Amniotic stem cell (primary cell): Measurements from ENCODE around the gene IFT80.

Source experiments
- DNase-seq: peaks from one replicate; lab custom pipeline; 2025; lab: John Stamatoyannopoulos, UW

Gene IFT80

DNA sequence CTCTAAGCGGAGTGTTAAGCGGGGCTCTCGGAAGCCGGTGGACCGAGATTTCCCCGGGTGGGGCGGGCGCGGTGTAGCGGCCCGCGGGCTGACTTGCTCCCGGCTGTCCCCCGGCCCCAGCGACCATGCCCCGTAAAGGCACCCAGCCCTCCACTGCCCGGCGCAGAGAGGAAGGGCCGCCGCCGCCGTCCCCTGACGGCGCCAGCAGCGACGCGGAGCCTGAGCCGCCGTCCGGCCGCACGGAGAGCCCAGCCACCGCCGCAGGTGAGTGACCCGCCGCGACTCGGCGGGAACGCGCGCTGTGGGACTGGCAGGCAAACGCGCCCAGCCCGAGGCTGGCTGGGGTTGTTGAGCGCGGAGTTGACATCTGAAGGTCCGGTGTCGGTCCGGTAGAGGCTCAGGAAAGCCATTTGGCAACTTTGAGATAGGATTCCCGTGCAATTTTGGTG lies 1.7 kb upstream of the IFT80 start:
- no peak for DNase-seq

DNA sequence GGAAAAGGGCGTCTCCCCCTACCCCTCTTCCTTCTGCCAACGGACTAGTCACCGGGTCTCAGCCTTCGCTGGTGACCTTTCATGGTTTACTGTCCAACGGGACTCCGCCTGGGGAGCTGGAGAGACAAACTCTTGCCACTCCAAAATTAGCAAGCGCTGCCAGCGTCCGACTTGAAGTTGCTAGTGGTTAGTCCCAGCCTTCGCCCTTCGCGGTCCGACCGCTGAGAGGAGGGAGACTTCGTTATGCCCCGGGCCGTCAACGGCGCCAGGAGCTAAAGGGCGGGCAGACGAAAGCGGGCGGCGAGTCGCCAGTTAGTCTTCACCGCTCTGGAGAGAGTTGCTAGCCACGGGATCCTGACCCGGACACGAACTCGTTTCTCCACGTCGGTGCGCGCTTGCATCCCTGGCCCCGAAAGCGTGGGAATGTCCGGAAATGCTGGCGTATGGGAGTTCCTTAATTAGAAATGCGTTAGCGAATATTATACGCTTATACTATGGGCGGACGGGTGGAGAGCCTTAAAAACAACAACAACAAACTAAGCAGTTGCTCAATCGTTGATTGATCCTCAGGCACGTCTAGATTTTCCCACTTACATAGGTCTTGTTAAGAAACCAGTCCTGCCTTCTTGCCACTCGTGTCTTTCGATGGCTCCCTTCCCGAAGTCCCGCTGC lies 1.1 kb upstream of the IFT80 start:
- DNase-seq, result no peak

- no peak for DNase-seq
Measured at GRCh38 chr3:160398820-160399124, 253 bp downstream of the IFT80 start.

DNA sequence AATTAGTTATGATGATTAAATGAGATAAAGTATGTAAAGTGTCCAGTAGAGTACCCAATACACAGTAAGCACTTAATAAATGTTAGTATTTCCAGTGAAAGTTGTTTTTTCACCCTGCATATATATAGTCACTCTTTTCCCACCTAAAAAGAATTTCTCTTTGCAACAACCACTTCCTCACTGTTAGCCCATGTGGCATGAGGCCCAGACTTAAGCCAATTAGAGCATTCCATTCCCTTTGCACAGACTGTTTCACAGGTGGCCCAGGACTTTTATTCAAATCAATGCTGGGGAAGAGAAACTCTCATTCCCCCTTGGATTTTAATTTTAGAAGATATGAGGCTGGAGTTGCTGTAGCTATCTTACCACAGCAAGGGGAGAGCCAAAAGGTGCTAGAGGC lies 3.7 kb downstream of the IFT80 start:
- no peak for DNase-seq

DNA sequence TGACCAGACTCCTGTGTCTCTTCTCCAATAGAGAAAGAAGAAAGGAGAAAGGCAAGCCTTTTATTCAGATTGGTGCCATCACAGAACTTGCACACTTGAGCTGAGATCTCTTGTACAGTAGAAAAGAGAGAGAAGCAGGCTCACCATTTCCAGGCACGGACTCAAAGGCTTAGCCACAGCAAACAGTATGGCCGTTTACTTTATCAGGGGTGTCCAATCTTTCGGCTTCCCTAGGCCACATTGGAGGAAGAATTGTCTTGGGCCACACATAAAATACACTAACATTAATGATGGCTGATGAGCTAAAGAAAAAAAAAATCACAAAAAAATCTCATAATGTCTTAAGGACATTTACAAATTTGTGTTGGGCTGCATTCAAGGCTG lies 5.0 kb downstream of the IFT80 start:
- DNase-seq, result no peak

GRCh38 chr3:160393346-160394008 lies 5.5 kb downstream of the IFT80 start:
- no peak for DNase-seq

- DNase-seq, result no peak
Measured at GRCh38 chr3:160392798-160393197, 6.2 kb downstream of the IFT80 start.

GRCh38 chr3:160390565-160391138 lies 8.4 kb downstream of the IFT80 start:
- DNase-seq, result no peak

DNA sequence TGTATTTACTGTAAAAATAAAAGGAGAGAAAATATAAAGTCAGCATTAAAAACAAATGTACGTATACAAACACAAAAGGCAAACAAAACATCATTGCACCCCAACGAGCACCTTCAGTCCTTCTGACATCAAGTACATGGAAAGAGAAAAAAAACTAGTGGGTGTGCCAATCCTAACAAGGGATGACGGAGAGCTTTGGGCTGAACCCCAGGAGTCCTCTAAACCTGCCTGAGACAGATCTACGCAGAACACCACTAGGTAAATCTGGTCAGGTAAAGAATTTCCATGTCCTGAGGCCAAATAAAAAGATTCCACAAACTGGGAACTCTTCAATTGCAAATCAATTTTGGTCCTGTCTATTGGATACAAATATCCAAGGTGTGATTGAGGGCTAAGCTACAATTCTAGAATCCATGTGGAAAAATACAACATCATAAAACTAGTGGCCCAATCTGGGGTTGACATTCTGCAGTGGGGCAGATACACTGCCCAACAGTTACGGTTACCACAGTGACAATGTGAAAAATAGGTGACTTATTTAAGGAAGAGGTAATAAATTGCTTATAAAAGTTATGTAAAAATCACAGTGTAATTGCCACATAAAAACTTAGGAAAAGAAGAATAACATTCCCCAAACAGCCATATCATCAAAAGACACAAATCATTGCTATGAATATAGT lies 14.2 kb downstream of the IFT80 start:
- no peak for DNase-seq

GRCh38 chr3:160381470-160381869 lies 17.6 kb downstream of the IFT80 start:
- no peak for DNase-seq

- no peak for DNase-seq
Measured at GRCh38 chr3:160379628-160380214, 19.3 kb downstream of the IFT80 start.

DNA sequence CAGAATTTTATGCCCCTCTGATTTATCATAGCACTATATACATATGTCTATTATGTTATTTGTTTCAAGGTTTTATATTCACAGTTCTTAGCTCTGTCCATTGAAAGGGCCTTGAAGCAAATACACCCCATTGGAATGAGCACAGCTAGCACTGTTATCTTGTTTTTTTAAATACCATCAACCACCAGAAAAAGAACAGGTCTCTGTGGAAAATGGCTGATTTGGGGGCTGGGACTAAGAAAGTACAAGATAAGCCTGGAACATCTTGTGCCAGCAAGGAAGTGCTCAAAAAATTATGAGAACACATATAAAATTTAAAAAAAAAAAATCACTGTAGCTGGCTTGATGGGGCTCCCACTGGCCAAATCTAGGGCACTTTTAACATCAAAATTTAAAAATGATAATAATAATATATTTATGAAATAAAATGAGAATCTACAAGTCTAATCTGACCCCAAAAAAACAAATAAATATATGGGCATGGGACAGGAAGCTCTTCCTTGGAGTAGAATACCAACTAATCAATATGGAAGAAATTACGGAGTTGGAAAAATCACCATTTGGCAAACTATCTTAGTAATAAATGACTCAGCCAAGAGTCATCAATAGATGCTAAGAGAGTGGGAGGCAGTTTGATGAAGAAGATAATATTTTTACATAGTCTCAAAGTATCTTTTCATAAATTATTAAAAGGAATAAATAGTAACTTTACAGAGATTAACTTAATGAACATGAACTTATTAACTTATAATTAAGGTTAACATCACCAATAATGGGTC lies 20.5 kb downstream of the IFT80 start:
- no peak for DNase-seq

DNA sequence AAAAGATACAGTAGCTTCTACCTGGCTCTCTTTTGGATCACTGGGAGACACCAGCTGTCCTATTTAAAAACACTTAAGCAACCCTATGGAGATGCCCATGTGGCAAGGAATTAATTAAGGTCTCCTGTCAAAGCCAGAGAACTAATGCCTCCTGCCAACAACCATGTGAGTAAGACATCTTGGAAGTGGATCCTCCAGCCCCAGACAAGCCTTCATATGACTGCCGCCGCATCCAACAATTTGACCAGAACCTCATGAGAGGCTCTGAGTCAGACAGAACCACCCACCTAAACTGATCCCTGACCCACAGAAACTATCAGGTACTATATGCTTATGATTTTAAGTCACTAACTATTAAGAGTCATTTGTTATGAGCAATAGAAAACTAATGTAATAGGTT lies 22.3 kb downstream of the IFT80 start:
- no peak for DNase-seq

GRCh38 chr3:160374925-160375324 lies 24.1 kb downstream of the IFT80 start:
- no peak for DNase-seq

DNA sequence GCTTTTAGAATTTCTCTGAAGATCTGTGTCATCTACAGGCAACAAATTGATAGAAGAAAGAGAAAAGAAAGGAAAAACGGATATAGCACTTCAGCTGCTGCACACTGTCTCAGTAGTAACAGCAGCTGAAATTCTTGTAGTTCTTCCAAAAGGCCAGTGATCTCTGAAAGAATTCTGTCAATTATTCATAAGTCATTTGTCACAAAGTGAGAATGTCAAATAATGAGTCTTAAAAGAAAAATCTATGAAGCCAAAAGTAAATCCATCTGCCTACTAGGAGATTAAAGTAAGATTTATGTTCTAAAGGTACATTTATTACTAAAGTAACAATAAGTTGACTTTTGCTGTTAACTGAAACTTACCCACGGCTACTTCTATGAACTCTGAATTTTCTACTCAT lies 24.6 kb downstream of the IFT80 start:
- DNase-seq, result no peak

DNA sequence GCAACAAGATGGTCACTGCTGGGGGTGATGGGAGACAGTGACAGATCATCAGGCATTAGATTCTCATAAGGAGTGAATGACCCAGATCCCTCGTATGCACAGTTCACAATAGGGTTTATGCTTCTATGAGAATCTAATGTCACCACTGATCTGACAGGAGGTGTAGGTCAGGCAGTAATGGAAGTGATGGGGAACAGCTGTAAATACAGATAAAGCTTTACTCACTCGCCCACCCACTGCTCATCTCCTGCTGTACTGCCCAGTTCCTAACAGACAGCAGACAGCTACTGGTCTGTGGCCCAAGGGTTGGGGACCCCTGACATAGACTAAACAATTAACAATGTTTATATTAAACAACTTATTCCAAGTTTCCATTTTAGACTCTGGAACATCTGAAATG lies 25.4 kb downstream of the IFT80 start:
- DNase-seq, result no peak

GRCh38 chr3:160372780-160373179 lies 26.2 kb downstream of the IFT80 start:
- DNase-seq, result no peak

DNA sequence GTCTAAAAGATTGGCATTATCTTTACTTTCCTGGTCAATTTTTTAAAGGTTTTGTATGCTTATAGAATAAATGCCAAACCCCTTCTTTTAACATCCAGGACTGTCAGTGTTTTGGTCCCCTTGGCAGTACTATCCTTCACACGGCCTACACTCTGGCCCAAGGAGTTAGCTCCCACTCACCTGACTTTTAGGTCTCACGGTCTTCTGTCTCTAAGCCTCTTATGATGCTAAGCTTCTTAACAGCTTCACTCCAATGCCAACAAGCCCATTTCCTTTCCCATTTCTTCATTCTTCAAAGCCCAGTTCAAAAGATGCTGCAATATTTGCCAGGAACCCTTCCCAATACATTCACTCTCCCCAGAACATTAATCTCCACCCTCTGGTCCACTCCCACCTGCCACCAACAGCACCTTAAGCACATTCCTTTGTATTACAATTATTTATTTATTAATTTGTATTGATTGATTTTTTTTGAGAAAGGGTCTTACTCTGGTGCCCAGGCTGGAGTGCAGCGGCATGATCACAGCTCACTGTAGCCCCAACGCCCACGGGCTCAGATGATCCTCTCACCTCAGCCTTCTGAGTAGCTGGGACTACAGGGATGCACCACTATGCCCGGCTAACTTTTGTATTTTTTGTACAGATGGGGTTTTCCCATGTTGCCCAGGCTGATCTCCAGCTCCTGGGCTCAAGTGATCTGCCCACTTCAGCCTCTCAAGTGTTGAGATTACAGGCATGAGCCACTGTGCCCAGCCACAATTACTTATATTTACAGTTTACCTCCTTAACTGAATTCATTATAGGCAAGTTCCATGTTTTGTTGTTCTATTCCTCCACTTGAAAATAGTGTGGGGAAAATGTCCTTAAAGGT lies 27.8 kb downstream of the IFT80 start:
- no peak for DNase-seq

GRCh38 chr3:160369784-160370183 lies 29.2 kb downstream of the IFT80 start:
- no peak for DNase-seq

GRCh38 chr3:160368804-160369203 lies 30.2 kb downstream of the IFT80 start:
- no peak for DNase-seq
